Activated naive CD4-positive, alpha-beta T cell treated with anti-CD3 and anti-CD28 coated beads, Interleukin-2, amount 50 U/mL, for 72 hours (primary cell): ENCODE data around the gene CUL9. TPM values are rescaled to one million over a fixed set of nuclear protein-coding genes. Genes with fewer than 3 reads are reported as not detected.
"Not testable (repeated sequence)": the region's sequence is repeated elsewhere in the genome, so short reads cannot be mapped to it uniquely, and the experiment has no call there.

Experiments
- ATAC-seq, 2 donors: fragments of 150-1000 bp; cut with Tn5 transposase; 2 replicates each; pipeline ENCODE4 v1.10.0; 2021; ENCODE audit warnings: mild to moderate bottlenecking in 2 of 2, moderate library complexity in 2 of 2
- DNase-seq, 2 donors: peaks; one replicate each; pipeline ENCODE4 v3.0.0; 2021 to 2022; ENCODE audit warnings: low spot score in 2 of 2
- H3K27ac Mint-ChIP-seq, 2 donors: one replicate each; pipeline ENCODE4 v1.8.0; 2022; ENCODE audit warnings: mild to moderate bottlenecking in 2 of 2, mixed read lengths in 2 of 2
- H3K36me3 Mint-ChIP-seq, 2 donors: one replicate each; pipeline ENCODE4 v1.8.0; 2022; ENCODE audit warnings: mixed read lengths in 2 of 2
- H3K9me3 Mint-ChIP-seq, 2 donors: one replicate each; pipeline ENCODE4 v1.8.0; 2022; ENCODE audit warnings: mixed read lengths in 2 of 2
- total RNA-seq, 2 donors: library from RNA; stranded (reverse); gene quantifications; one replicate each; pipeline ENCODE4 v1.2.3, GENCODE V29; 2022

CUL9 gene
- total RNA-seq, result 10 to 100 TPM; 45.7 to 88.0 TPM

- Mint-ChIP-seq H3K27ac (peak within 1 kb of the TSS; percentile 91 to 93), H3K36me3 (peaks cover 0 to 12% of the 10 kb centered on the region in 2 donors), H3K9me3 (no peaks in the 10 kb centered on the region)
- peak; percentile 98 for ATAC-seq
- peak; percentile 81 to 83 for DNase-seq
These were observed at the start of gene CUL9 for GRCh38 chr6:43181942-43182860. Gene CUL9, plus strand, starts transcription at chr6:43182196. Its CDS starts 2,115 bp downstream, at chr6:43184311.

- H3K36me3 Mint-ChIP-seq, result no peaks in the 10 kb centered on the region
- H3K9me3 Mint-ChIP-seq, result no peaks in the 10 kb centered on the region
- H3K27ac Mint-ChIP-seq, result no peak overlapping the region
- ATAC-seq (no peak), DNase-seq (no peak)
These were observed 43.7 kb upstream of the CUL9 start for GRCh38 chr6:43138267-43138666.

GRCh38 chr6:43139973-43140372 lies 42.0 kb upstream of the CUL9 start:
- ATAC-seq, DNase-seq, H3K27ac Mint-ChIP-seq, H3K9me3 Mint-ChIP-seq, H3K36me3 Mint-ChIP-seq: not testable (repeated sequence)

GRCh38 chr6:43141644-43142043 lies 40.4 kb upstream of the CUL9 start:
- Mint-ChIP-seq H3K9me3 (no peaks in the 10 kb centered on the region), H3K36me3 (no peaks in the 10 kb centered on the region), H3K27ac (no peak overlapping the region)
- ATAC-seq, result no peak
- no peak for DNase-seq

GRCh38 chr6:43142101-43142500 lies 39.9 kb upstream of the CUL9 start:
- ATAC-seq (peak in 1 of 2 donors; percentile 9), DNase-seq (no peak)
- peak overlapping the region in 1 of 2 donors; percentile 45 for H3K27ac Mint-ChIP-seq
- H3K9me3 Mint-ChIP-seq, result no peaks in the 10 kb centered on the region
- H3K36me3 Mint-ChIP-seq, result no peaks in the 10 kb centered on the region

- H3K9me3 Mint-ChIP-seq, result no peaks in the 10 kb centered on the region
- H3K27ac Mint-ChIP-seq, result no peak overlapping the region
- DNase-seq (peak; percentile 81 to 90), ATAC-seq (peak; percentile 98)
- no peaks in the 10 kb centered on the region for H3K36me3 Mint-ChIP-seq
These were observed 38.5 kb upstream of the CUL9 start for GRCh38 chr6:43143235-43144128.

GRCh38 chr6:43144879-43145278 lies 37.1 kb upstream of the CUL9 start:
- H3K9me3 Mint-ChIP-seq, result no peaks in the 10 kb centered on the region
- no peak for ATAC-seq

GRCh38 chr6:43146261-43146660 lies 35.7 kb upstream of the CUL9 start:
- no peaks in the 10 kb centered on the region for H3K36me3 Mint-ChIP-seq
- no peak for ATAC-seq
- peak overlapping the region in 1 of 2 donors; percentile 33 for H3K27ac Mint-ChIP-seq
- H3K9me3 Mint-ChIP-seq, result no peaks in the 10 kb centered on the region
- DNase-seq, result no peak

More at GRCh38 chr6:43144879-43145278, 37.1 kb upstream of the CUL9 start:
- Mint-ChIP-seq H3K27ac (peak overlapping the region in 1 of 2 donors; percentile 25), H3K36me3 (no peaks in the 10 kb centered on the region)
- DNase-seq, result no peak

GRCh38 chr6:43146709-43147688 lies 35.0 kb upstream of the CUL9 start:
- no peaks in the 10 kb centered on the region for H3K36me3 Mint-ChIP-seq
- ATAC-seq (no peak), DNase-seq (no peak)
- H3K9me3 Mint-ChIP-seq, result no peaks in the 10 kb centered on the region
- H3K27ac Mint-ChIP-seq, result peak overlapping the region in 1 of 2 donors; percentile 74

- no peak for ATAC-seq
- no peak for DNase-seq
- Mint-ChIP-seq H3K27ac (peak overlapping the region; percentile 51 to 74), H3K36me3 (no peaks in the 10 kb centered on the region), H3K9me3 (no peaks in the 10 kb centered on the region)
These were observed 34.1 kb upstream of the CUL9 start for GRCh38 chr6:43147691-43148477.

- H3K36me3 Mint-ChIP-seq, result no peaks in the 10 kb centered on the region
- no peak overlapping the region for H3K27ac Mint-ChIP-seq
- DNase-seq (no peak), ATAC-seq (no peak)
- no peaks in the 10 kb centered on the region for H3K9me3 Mint-ChIP-seq
These were observed 32.7 kb upstream of the CUL9 start for GRCh38 chr6:43149265-43149664.

GRCh38 chr6:43150051-43150751 lies 31.8 kb upstream of the CUL9 start:
- Mint-ChIP-seq H3K9me3 (no peaks in the 10 kb centered on the region), H3K36me3 (no peaks in the 10 kb centered on the region), H3K27ac (no peak overlapping the region)
- no peak for DNase-seq
- no peak for ATAC-seq

- no peak for DNase-seq
- no peak for ATAC-seq
- Mint-ChIP-seq H3K9me3 (no peaks in the 10 kb centered on the region), H3K36me3 (no peaks in the 10 kb centered on the region), H3K27ac (no peak overlapping the region)
These were observed 22.4 kb upstream of the CUL9 start for GRCh38 chr6:43159599-43159998.

- DNase-seq, result no peak
- ATAC-seq, result no peak
- Mint-ChIP-seq H3K36me3 (no peaks in the 10 kb centered on the region), H3K27ac (no peak overlapping the region), H3K9me3 (no peaks in the 10 kb centered on the region)
These were observed 18.1 kb upstream of the CUL9 start for GRCh38 chr6:43163899-43164298.

- DNase-seq (no peak), ATAC-seq (peak in 1 of 2 donors; percentile 1)
- H3K9me3 Mint-ChIP-seq, result no peaks in the 10 kb centered on the region
These were observed 11.5 kb upstream of the CUL9 start for GRCh38 chr6:43170417-43170930.

More at GRCh38 chr6:43170417-43170930, 11.5 kb upstream of the CUL9 start:
- peak overlapping the region; percentile 88 to 94 for H3K27ac Mint-ChIP-seq
- H3K36me3 Mint-ChIP-seq, result peaks cover 14 to 29% of the 10 kb centered on the region in 2 donors
